Sigmoid colon (tissue), 7 donors: ENCODE measurements around the gene MEP1B. TPM values are rescaled to one million over a fixed set of nuclear protein-coding genes. Genes with fewer than 3 reads are reported as not detected.
"Not testable (repeated sequence)": the region's sequence is repeated elsewhere in the genome, so short reads cannot be mapped to it uniquely, and the experiment has no call there.

Experiments used
- DNase-seq: peaks from one replicate; pipeline ENCODE4 v3.0.0-alpha.2; 2019
- H3K27ac ChIP-seq, 4 donors: fragments of 200-600 bp; sonication (generic); one replicate each; pipeline ENCODE4 v1.5.1; 2016 to 2019; ENCODE audit warnings: mild to moderate bottlenecking in 1 of 4
- H3K27me3 ChIP-seq, 3 donors: fragments of 200-600 bp; sonication (generic); one replicate each; pipeline ENCODE4 v1.5.1; 2019; ENCODE audit warnings: mild to moderate bottlenecking in 1 of 3
- H3K36me3 ChIP-seq, 4 donors: fragments of 200-600 bp; sonication (generic); one replicate each; pipeline ENCODE4 v1.5.1; 2016 to 2019
- H3K4me1 ChIP-seq, 4 donors: fragments of 200-600 bp; sonication (generic); one replicate each; pipeline ENCODE4 v1.5.1; 2017 to 2019
- H3K4me3 ChIP-seq, 4 donors: fragments of 200-600 bp; sonication (generic); one replicate each; pipeline ENCODE4 v1.5.1; 2017 to 2019; ENCODE audit warnings: mild to moderate bottlenecking in 2 of 4, moderate library complexity in 1 of 4
- H3K9me3 ChIP-seq, 4 donors: fragments of 200-600 bp in 3 of 4; sonication (generic) in 3 of 4; one replicate each; pipeline versions ENCODE4 v1.5.1 to v1.6.1; 2013 to 2019
- EP300 ChIP-seq, 4 donors: sonication (generic); formaldehyde crosslinking; IDR thresholded peaks; one replicate each; pipeline ENCODE4 v1.6.1; 2017; ENCODE audit warnings: antibody characterized with exemption in 4 of 4
- POLR2A ChIP-seq, 2 donors: fragments of 450-650 bp; IDR thresholded peaks; one replicate each; pipeline ENCODE4 v1.6.1; 2016; ENCODE audit warnings: antibody characterized with exemption in 2 of 2, mild to moderate bottlenecking in 2 of 2, moderate library complexity in 2 of 2
- POLR2AphosphoS5 ChIP-seq, 4 donors: sonication (generic); formaldehyde crosslinking; IDR thresholded peaks; one replicate each; pipeline ENCODE4 v1.6.1; 2017; ENCODE audit warnings: antibody characterized with exemption in 4 of 4
- WGBS, 2 donors: extraction: QIAGEN DNeasy Blood & Tissue Kit; methylation state at CpG; one replicate each; pipeline ENCODE4 v1.1.7; 2013; 5-methylcytosine and 5-hydroxymethylcytosine counted together
- intact Hi-C: fragments of 100-400 bp; cut with DNase I; formaldehyde crosslinking; loops from one replicate; pipeline ENCODE4 v1.15.1; 2023
- polyA plus RNA-seq, 3 donors: library from polyadenylated mRNA; stranded (reverse); fragments of 200-250 nt; gene quantifications; one replicate each; pipeline ENCODE4 v1.2.3, GENCODE V29; 2013
- total RNA-seq, 4 donors: library from RNA; depleted of rRNA; stranded (reverse); fragments of >200 nt; gene quantifications; one replicate each; pipeline ENCODE4 v1.1.0, GENCODE V29; 2016
- TF ChIP-seq, protein P1 (sequence below), 4 experiments: fragments of 450-650 bp in 3 of 4; fragments of 200-600 bp in 1 of 4; IDR thresholded peaks; one replicate each; pipeline ENCODE4 v1.5.1; 2016 to 2019; ENCODE audit warnings: antibody characterized with exemption in 4 of 4, mild to moderate bottlenecking in 3 of 4, moderate library complexity in 2 of 4
- donor health status: healthy with polysubstance abuse.
- donor health status: Bipolar disorder and iron deficiency.
- donor health status: healthy.

The MEP1B gene
- total and polyA plus RNA-seq, 7 donors: 1.6 to 3.7 (median 1.8) TPM; not detected in 4

DNA sequence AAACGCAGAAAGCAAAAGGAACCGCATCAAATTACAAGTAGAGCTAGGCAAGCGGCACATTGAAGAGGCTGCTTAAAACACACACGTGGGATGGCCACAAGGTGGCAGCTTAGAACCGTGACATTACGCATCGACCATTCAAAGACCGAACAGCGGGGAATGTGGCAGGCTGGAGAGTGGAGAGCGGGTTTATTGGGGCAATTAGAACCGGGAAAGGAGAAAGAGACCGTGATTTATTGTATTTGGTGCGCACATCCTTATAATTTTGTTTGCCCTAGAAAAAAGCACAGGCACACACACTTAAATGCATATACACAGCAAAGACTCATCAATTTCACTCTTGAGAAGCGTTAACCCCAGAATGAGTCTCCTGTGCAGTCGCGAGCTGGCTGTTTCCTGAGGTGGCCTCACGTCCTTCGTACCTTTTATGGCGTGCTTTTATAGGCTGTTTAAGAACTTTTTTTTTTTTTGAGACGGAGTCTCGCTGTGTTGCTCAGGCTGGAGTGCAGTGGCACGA, 31.7 kb upstream of the MEP1B start:
- no peak for TF ChIP-seq POLR2AphosphoS5 (IDR thresholded peaks at IDR 0.05)
- TF ChIP-seq, protein P1, sequence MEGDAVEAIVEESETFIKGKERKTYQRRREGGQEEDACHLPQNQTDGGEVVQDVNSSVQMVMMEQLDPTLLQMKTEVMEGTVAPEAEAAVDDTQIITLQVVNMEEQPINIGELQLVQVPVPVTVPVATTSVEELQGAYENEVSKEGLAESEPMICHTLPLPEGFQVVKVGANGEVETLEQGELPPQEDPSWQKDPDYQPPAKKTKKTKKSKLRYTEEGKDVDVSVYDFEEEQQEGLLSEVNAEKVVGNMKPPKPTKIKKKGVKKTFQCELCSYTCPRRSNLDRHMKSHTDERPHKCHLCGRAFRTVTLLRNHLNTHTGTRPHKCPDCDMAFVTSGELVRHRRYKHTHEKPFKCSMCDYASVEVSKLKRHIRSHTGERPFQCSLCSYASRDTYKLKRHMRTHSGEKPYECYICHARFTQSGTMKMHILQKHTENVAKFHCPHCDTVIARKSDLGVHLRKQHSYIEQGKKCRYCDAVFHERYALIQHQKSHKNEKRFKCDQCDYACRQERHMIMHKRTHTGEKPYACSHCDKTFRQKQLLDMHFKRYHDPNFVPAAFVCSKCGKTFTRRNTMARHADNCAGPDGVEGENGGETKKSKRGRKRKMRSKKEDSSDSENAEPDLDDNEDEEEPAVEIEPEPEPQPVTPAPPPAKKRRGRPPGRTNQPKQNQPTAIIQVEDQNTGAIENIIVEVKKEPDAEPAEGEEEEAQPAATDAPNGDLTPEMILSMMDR (IDR thresholded peaks at IDR 0.05): peak; percentile 71 to 84 (median 82)
- intact Hi-C loops: loop anchor here (1.0 to 5.0 kb wide), 3 partner anchors 119 to 391 kb away; partner anchors contain the start of gene GAREM1
- peaks cover 0 to 10% (median 2%) of the 10 kb centered on the region in 4 donors for H3K4me1 ChIP-seq
- H3K4me3 ChIP-seq: peak overlapping the region; percentile 6 to 42 (median 34)
- peak; percentile 87 for DNase-seq
- H3K9me3 ChIP-seq: no peaks in the 10 kb centered on the region
- no peak overlapping the region for H3K27ac ChIP-seq
- WGBS, 2 donors: 1 to 2% methylated on average over 22 of the region's 22 CpGs
- no peaks in the 10 kb centered on the region for H3K27me3 ChIP-seq
- H3K36me3 ChIP-seq: no peaks in the 10 kb centered on the region

DNA sequence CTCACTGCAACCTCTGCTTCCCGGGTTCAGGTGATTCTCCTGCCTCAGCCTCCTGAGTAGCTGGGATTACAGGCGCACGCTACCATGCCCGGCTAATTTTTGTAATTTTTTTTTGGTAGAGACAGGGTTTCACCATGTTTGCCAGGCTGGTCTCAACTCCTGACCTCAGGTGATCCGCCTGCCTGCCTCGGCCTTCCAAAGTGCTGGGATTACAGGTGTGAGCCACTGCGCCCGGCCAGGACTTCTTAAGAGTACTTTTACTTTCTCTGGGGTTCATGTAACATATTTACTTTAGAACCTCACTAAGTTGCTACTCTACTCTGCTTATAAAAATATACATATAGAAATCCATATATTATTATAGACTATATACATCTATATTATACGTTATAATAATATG, 31.2 kb upstream of the MEP1B start:
- WGBS, 2 donors: 23 to 64% methylated on average over 9 of the region's 9 CpGs
- H3K9me3 ChIP-seq, H3K27me3 ChIP-seq, H3K4me1 ChIP-seq, H3K36me3 ChIP-seq, DNase-seq, H3K27ac ChIP-seq: not testable (repeated sequence)
- intact Hi-C loops: loop anchor here (1.0 to 5.0 kb wide), 3 partner anchors 119 to 391 kb away; partner anchors contain the start of gene GAREM1
- H3K4me3 ChIP-seq: peak overlapping the region; percentile 6 to 42 (median 34)

DNA sequence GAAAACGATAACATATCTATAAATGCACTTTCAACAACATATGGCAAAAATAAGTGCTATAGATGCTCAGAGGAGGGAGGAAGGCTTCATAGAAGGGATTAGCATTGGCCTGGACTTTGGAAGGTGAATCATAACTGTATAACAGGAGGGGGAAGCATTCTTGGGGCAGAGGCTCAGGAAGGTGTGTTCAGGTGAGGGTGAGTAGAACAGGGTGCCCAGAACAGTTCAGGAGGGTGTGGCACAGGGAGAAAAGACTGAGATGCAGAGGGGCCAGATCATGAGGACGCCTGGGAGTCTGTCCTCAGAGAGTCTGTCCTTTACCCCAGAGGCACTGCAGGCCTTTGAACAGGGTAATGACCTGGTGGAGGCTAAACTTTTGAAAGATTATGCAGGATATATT, 29.3 kb upstream of the MEP1B start:
- no peak for DNase-seq
- intact Hi-C loops: no loop called here

DNA sequence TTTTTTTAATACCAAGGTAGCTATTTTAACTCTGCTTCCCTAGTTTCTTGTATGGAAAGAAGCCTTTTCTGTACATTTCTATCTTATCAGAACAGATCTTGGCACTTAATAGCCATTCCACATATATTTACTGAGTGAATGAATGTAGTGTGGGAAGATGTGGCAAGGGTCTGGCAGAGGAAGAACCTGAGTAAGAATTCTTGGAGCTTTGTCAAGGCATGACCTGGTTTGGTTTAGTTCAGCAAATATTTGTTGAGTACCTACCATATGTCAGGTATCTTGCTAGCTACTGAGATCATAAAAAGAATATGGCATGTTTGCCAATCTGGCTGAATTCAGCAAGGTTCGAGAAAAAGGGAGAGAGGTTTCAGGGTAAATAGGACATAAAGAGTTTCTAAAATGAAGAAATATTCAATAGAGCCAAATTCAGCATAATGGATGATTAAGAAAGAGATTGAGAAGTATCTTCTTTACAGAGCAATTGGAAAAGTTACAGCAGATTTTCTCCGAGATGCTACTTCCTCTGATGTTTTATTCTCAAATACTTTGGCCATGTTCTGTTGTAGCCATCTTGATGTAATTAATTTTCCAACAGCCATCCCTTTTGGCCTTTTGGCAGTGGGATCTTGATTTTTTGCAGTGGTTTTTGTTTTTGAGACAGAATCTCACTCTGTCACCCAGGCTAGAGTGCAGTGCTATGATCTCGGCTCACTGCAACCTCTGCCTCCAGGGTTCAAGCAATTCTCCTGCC, 21.7 kb upstream of the MEP1B start:
- Histone ChIP-seq H3K36me3 (no peaks in the 10 kb centered on the region), H3K27me3 (no peaks in the 10 kb centered on the region), H3K27ac (no peak overlapping the region), H3K4me3 (no peak overlapping the region), H3K9me3 (no peaks in the 10 kb centered on the region), H3K4me1 (no peaks in the 10 kb centered on the region)
- no peak for DNase-seq
- intact Hi-C loops: no loop called here
- no peak for TF ChIP-seq POLR2AphosphoS5 (IDR thresholded peaks at IDR 0.05)
- no peak for TF ChIP-seq POLR2A (IDR thresholded peaks at IDR 0.05)
- no peak for TF ChIP-seq EP300 (IDR thresholded peaks at IDR 0.05)
- TF ChIP-seq, protein P1 (IDR thresholded peaks at IDR 0.05): no peak
- WGBS, 2 donors: 72 to 79% methylated on average over 3 of the region's 3 CpGs

More for the DNA sequence above, 29.3 kb upstream of the MEP1B start:
- WGBS, 2 donors: 17 to 72% methylated on average over 2 of the region's 2 CpGs
- H3K27ac ChIP-seq: no peak overlapping the region
- H3K27me3 ChIP-seq: no peaks in the 10 kb centered on the region
- H3K4me1 ChIP-seq: peaks cover 0 to 10% (median 2%) of the 10 kb centered on the region in 4 donors
- no peaks in the 10 kb centered on the region for H3K36me3 ChIP-seq
- H3K9me3 ChIP-seq: no peaks in the 10 kb centered on the region
- no peak overlapping the region for H3K4me3 ChIP-seq
- TF ChIP-seq EP300 (IDR thresholded peaks at IDR 0.05): no peak
- TF ChIP-seq, protein P1 (IDR thresholded peaks at IDR 0.05): no peak
- TF ChIP-seq POLR2A (IDR thresholded peaks at IDR 0.05): no peak
- no peak for TF ChIP-seq POLR2AphosphoS5 (IDR thresholded peaks at IDR 0.05)

DNA sequence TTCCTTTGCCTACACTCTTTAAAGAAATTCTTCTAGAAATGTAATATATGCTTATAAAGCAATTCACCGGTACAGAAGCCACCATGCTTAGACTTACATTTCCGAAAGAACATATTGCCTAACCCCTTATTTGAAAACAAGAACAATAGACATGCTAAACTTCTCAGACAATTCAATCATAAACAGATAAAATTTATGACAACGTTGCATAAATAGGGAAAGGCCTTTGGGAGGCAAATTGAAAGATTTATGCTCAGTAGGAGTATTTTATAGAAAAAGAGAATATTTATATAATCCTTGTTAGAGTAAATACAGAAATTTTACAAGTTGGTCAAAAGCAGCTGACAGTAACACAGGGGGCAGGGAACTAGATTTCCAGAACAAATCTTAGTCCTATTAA, 16.2 kb upstream of the MEP1B start:
- intact Hi-C loops: no loop called here
- no peaks in the 10 kb centered on the region for H3K9me3 ChIP-seq
- no peak for DNase-seq
- H3K27me3 ChIP-seq: no peaks in the 10 kb centered on the region
- H3K27ac ChIP-seq: no peak overlapping the region
- TF ChIP-seq EP300 (IDR thresholded peaks at IDR 0.05) (no peak), POLR2AphosphoS5 (IDR thresholded peaks at IDR 0.05) (no peak), POLR2A (IDR thresholded peaks at IDR 0.05) (no peak)
- TF ChIP-seq, protein P1 (IDR thresholded peaks at IDR 0.05): no peak
- H3K4me3 ChIP-seq: no peak overlapping the region
- H3K4me1 ChIP-seq: no peaks in the 10 kb centered on the region
- H3K36me3 ChIP-seq: no peaks in the 10 kb centered on the region
- WGBS, 2 donors: 21 to 58% methylated on average over 3 of the region's 3 CpGs
